ENCODE data around the gene SLC66A3.

Gene SLC66A3

GRCh38 chr2:11222845-11223244 is 67.6 kb downstream of the SLC66A3 start:
- no peak for DNase-seq

DNA sequence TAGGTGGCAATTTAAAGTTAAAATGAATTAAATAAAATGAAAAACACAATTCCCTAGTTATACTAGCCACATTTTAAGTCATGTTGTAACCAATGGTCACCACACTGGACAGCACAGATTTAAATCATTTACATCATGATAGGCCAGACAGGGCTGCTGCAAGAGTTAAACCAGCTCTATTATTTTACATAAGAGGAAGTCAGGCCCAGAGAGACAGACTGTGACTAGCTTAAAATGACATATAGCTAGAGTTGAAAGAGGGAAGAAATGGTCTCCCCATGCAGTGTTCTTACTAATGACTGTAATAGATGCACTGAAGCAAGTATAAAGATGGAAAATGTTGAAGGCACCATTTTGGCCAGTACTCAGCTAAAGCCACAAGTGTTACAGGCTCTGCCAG is 69.6 kb downstream of the SLC66A3 start:
- no peak for DNase-seq

GRCh38 chr2:11227595-11227994 is 72.3 kb downstream of the SLC66A3 start:
- DNase-seq = no peak

Data from NCI-H526 treated with DMSO at 0.1 percent for 48 hours (cell line).